HEK293T (cell line): ENCODE measurements around the gene GOLGA2.

Experiments
- BHLHE40 ChIP-seq: fragments of 450-650 bp; IDR thresholded peaks from 2 replicates; pipeline ENCODE4 v1.6.1; 2016; ENCODE audit warnings: mild to moderate bottlenecking, moderate library complexity, borderline replicate concordance
- CTBP1 ChIP-seq: fragments of 450-650 bp; IDR thresholded peaks from 2 replicates; pipeline ENCODE4 v1.6.1; 2016; ENCODE audit warnings: borderline replicate concordance
- ELF4 ChIP-seq: fragments of 450-650 bp; IDR thresholded peaks from 2 replicates; pipeline ENCODE4 v1.6.1; 2017; ENCODE audit warnings: antibody characterized with exemption
- FOXA1 ChIP-seq: fragments of 450-650 bp; IDR thresholded peaks from 2 replicates; pipeline ENCODE4 v1.6.1; 2016; ENCODE audit warnings: mild to moderate bottlenecking
- FOXK2 ChIP-seq: fragments of 450-650 bp; IDR thresholded peaks from 2 replicates; pipeline ENCODE4 v1.6.1; 2016; ENCODE audit warnings: mild to moderate bottlenecking
- FOXM1 ChIP-seq: fragments of 450-650 bp; IDR thresholded peaks from 2 replicates; pipeline ENCODE4 v1.6.1; 2017; ENCODE audit warnings: mild to moderate bottlenecking, borderline replicate concordance
- HDGF ChIP-seq: fragments of 450-650 bp; IDR thresholded peaks from 2 replicates; pipeline ENCODE4 v1.6.1; 2017; ENCODE audit warnings: antibody characterized with exemption, borderline replicate concordance
- LEF1 ChIP-seq: fragments of 450-650 bp; IDR thresholded peaks from 2 replicates; pipeline ENCODE4 v1.6.1; 2017; ENCODE audit warnings: mild to moderate bottlenecking, borderline replicate concordance
- NFRKB ChIP-seq: fragments of 450-650 bp; IDR thresholded peaks from 2 replicates; pipeline ENCODE4 v1.6.1; 2016; ENCODE audit warnings: mild to moderate bottlenecking, moderate library complexity
- SUZ12 ChIP-seq: fragments of 450-650 bp; IDR thresholded peaks from 2 replicates; pipeline ENCODE4 v1.6.1; 2016; ENCODE audit warnings: mild to moderate bottlenecking

GRCh38 chr9:128244837-128245231, 31.0 kb downstream of the GOLGA2 start:
- no peak for TF ChIP-seq BHLHE40
- no peak for TF ChIP-seq HDGF
- TF ChIP-seq CTBP1 = no peak
- TF ChIP-seq SUZ12 = no peak
- no peak for TF ChIP-seq FOXM1
- TF ChIP-seq FOXK2 = no peak
- TF ChIP-seq LEF1 = no peak
- no peak for TF ChIP-seq ELF4
- TF ChIP-seq NFRKB = no peak
- no peak for TF ChIP-seq FOXA1
